ENCODE results near the gene CLIC4. TPM values are rescaled to one million over a fixed set of nuclear protein-coding genes. Genes with fewer than 3 reads are reported as not detected.

Gene CLIC4
- polyA plus RNA-seq, 1 donor (not counting 4 experiments of a cell fraction or from before 2014, with no cell fraction given): 130 TPM

DNA sequence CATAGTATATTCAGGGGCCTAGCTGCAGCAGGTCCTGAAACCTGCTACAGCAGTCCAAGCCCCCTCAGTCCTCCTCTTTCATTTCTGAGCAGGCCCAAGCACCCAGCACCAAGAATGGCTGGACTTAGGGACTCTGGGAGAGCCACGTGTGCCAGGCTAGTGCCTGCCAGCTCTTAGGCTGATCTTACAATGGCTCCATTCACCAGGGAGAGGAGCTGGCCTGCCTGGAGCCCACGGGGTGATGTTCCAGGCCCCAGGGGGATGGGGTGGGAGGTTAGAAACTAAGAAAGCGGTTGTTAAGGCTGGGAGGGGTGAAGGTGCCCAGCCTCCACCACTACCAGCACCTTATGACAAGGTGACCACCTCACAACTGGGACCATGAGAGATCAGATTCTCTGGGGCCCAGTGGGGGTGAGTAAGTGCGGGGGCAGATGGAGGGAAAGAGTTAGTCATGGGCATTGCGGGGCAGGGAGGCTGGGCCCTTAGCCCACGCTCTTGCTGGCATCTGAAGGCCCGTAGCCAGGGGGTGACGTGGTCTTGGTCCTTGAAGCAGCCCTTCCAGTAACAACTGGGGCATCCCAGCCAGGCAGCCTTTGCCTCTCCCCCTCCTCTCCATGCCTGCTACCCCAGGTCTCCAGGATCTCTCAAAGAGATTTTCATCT, 30.3 kb upstream of the CLIC4 start:
- Histone ChIP-seq H3K4me3 (ENCODE audit: control insufficient read depth in 2 of 3, extremely low read depth in 1 of 3, insufficient read depth in 2 of 3, low read depth in 1 of 3, low read length in 3 of 3) (no peak overlapping the region), H3K27me3 (ENCODE audit: control insufficient read depth, extremely low read depth, insufficient read depth, low read length) (no peaks in the 10 kb centered on the region), H3K27ac (ENCODE audit: control insufficient read depth, insufficient read depth, low read length) (no peak overlapping the region), H3K9me3 (ENCODE audit: control insufficient read depth, low read depth, low read length) (no peaks in the 10 kb centered on the region), H3K4me1 (ENCODE audit: control insufficient read depth, extremely low read depth, insufficient read depth, low read length) (peaks cover 23% of the 10 kb centered on the region), H3K36me3 (ENCODE audit: control insufficient read depth in 2 of 2, extremely low read depth in 1 of 2, insufficient read depth in 2 of 2, low read length in 2 of 2) (no peaks in the 10 kb centered on the region), H3K79me2 (ENCODE audit: control insufficient read depth, insufficient read depth, low read length) (no peaks in the 10 kb centered on the region), H3K9ac (ENCODE audit: control insufficient read depth, extremely low read depth, insufficient read depth, low read length) (no peak overlapping the region), H3K9me1 (ENCODE audit: control insufficient read depth, extremely low read depth, insufficient read depth, low read length) (no peaks in the 10 kb centered on the region), H4K20me1 (ENCODE audit: control insufficient read depth, extremely low read depth, insufficient read depth, low read length) (no peaks in the 10 kb centered on the region), H3K4me2 (ENCODE audit: control insufficient read depth, extremely low read depth, insufficient read depth, low read depth, low read length) (no peak overlapping the region), H2AFZ (ENCODE audit: control insufficient read depth, low read length) (no peak overlapping the region)
- DNase-seq (ENCODE audit: low read depth, low spot score): no peak
- no peak for FAIRE-seq
- TF ChIP-seq, protein P1, sequence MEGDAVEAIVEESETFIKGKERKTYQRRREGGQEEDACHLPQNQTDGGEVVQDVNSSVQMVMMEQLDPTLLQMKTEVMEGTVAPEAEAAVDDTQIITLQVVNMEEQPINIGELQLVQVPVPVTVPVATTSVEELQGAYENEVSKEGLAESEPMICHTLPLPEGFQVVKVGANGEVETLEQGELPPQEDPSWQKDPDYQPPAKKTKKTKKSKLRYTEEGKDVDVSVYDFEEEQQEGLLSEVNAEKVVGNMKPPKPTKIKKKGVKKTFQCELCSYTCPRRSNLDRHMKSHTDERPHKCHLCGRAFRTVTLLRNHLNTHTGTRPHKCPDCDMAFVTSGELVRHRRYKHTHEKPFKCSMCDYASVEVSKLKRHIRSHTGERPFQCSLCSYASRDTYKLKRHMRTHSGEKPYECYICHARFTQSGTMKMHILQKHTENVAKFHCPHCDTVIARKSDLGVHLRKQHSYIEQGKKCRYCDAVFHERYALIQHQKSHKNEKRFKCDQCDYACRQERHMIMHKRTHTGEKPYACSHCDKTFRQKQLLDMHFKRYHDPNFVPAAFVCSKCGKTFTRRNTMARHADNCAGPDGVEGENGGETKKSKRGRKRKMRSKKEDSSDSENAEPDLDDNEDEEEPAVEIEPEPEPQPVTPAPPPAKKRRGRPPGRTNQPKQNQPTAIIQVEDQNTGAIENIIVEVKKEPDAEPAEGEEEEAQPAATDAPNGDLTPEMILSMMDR (optimal IDR thresholded peaks at IDR 0.05 in 1 of 3, IDR thresholded peaks at IDR 0.05 in 1 of 3, conservative IDR thresholded peaks at IDR 0.05 in 1 of 3; ENCODE audit: extremely low read depth in 1 of 3, insufficient read depth in 2 of 3, low read length in 3 of 3): no peak
- no peak for TF ChIP-seq EZH2 (IDR thresholded peaks at IDR 0.05; ENCODE audit: low read length)
- dilution Hi-C loops (cut with MboI; ENCODE audit: extremely low pct_ligation_motif_present, low sequenced_read_pairs): no loop called here

DNA sequence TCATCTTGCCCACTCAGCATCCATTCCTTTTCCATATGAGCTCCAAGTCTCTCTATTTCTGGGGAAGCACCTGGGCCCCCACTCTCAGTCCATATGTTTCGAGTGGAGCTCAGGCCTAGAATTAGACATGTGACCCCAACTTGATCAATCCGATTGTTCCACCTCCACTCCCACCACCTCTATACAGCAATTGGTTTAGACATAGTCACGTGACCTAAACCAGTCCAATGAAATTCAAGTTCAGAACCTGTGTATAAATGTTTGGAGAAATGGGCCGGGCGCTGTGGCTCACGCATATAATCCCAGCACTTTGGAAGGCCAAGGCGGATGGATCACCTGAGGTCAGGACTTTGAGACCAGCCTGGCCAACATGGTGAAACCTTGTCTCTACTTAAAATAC, 29.6 kb upstream of the CLIC4 start:
- no peak overlapping the region for H3K4me3 ChIP-seq (ENCODE audit: control insufficient read depth in 2 of 3, extremely low read depth in 1 of 3, insufficient read depth in 2 of 3, low read depth in 1 of 3, low read length in 3 of 3)
- DNase-seq (ENCODE audit: low read depth, low spot score) (no peak), FAIRE-seq (no peak)
- no peak overlapping the region for H2AFZ ChIP-seq (ENCODE audit: control insufficient read depth, low read length)
- H3K27ac ChIP-seq (ENCODE audit: control insufficient read depth, insufficient read depth, low read length): no peak overlapping the region
- TF ChIP-seq, protein P1 (optimal IDR thresholded peaks at IDR 0.05 in 1 of 3, IDR thresholded peaks at IDR 0.05 in 1 of 3, conservative IDR thresholded peaks at IDR 0.05 in 1 of 3; ENCODE audit: extremely low read depth in 1 of 3, insufficient read depth in 2 of 3, low read length in 3 of 3): no peak
- no peak for TF ChIP-seq EZH2 (IDR thresholded peaks at IDR 0.05; ENCODE audit: low read length)
- H3K4me2 ChIP-seq (ENCODE audit: control insufficient read depth, extremely low read depth, insufficient read depth, low read depth, low read length): no peak overlapping the region
- H3K4me1 ChIP-seq (ENCODE audit: control insufficient read depth, extremely low read depth, insufficient read depth, low read length): peaks cover 23% of the 10 kb centered on the region
- no peaks in the 10 kb centered on the region for H3K9me3 ChIP-seq (ENCODE audit: control insufficient read depth, low read depth, low read length)
- H3K27me3 ChIP-seq (ENCODE audit: control insufficient read depth, extremely low read depth, insufficient read depth, low read length): no peaks in the 10 kb centered on the region
- H3K36me3 ChIP-seq (ENCODE audit: control insufficient read depth in 2 of 2, extremely low read depth in 1 of 2, insufficient read depth in 2 of 2, low read length in 2 of 2): no peaks in the 10 kb centered on the region
- no peak overlapping the region for H3K9ac ChIP-seq (ENCODE audit: control insufficient read depth, extremely low read depth, insufficient read depth, low read length)
- H3K9me1 ChIP-seq (ENCODE audit: control insufficient read depth, extremely low read depth, insufficient read depth, low read length): no peaks in the 10 kb centered on the region
- H4K20me1 ChIP-seq (ENCODE audit: control insufficient read depth, extremely low read depth, insufficient read depth, low read length): no peaks in the 10 kb centered on the region
- no peaks in the 10 kb centered on the region for H3K79me2 ChIP-seq (ENCODE audit: control insufficient read depth, insufficient read depth, low read length)
- dilution Hi-C loops (cut with MboI; ENCODE audit: extremely low pct_ligation_motif_present, low sequenced_read_pairs): no loop called here

Data from keratinocyte (primary cell).